NCI-H1930 (cell line): Measurements from ENCODE around the gene ECE1.
A peak's percentile ranks its signal among the peaks of the same experiment; 100 is the strongest.

Experiments
- DNase-seq, 2 experiments: peaks; one replicate each; lab custom pipeline; 2025; lab: John Stamatoyannopoulos, UW

ECE1 gene

DNA sequence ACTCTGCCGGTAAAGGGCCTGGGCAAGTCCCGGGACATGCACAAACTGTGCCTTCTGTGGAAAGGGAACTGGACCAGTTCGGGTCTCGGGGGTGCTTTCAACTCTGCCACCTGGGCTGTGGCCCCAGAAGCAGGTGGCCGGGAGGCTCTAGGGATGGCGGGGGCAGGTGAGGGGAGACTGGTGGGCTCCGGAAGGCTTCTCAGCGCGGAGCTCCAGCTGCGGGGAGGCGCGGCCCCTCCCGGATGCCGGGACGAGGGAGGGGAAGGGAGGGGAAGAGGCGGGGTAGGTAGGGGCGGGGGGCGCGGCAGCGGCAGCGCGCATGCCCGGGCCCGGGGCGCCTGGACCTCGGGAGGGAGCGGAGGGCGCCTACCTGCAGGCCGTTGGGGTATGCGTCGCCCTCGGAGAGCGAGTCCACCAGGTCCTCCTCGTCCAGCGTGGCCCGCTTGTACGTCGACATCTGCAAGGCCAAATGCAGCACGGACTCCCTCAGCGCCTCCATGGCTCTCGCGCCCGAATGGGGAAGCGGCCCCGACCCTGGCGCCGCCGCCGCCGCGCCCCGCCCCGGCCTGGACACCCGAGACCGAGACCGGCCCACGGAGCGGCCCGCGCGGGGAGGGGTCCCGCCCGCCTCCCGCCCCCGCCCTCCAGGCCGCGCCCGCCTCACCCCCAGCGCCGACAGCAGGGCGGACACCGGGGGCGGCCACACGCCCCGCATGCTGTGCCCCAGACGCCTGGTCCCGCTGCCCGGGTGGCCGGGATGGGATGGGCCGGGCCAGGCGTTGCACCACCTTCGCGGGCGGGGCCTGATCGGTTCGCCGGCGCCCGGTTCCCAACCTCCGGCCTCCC is at the start of gene ECE1:
ECE1 (minus strand) TSS at position 764 of the 846 bp plus-strand sequence; CDS start at position 715, 49 bp downstream.
- DNase-seq: peak; percentile 65 to 77

DNA sequence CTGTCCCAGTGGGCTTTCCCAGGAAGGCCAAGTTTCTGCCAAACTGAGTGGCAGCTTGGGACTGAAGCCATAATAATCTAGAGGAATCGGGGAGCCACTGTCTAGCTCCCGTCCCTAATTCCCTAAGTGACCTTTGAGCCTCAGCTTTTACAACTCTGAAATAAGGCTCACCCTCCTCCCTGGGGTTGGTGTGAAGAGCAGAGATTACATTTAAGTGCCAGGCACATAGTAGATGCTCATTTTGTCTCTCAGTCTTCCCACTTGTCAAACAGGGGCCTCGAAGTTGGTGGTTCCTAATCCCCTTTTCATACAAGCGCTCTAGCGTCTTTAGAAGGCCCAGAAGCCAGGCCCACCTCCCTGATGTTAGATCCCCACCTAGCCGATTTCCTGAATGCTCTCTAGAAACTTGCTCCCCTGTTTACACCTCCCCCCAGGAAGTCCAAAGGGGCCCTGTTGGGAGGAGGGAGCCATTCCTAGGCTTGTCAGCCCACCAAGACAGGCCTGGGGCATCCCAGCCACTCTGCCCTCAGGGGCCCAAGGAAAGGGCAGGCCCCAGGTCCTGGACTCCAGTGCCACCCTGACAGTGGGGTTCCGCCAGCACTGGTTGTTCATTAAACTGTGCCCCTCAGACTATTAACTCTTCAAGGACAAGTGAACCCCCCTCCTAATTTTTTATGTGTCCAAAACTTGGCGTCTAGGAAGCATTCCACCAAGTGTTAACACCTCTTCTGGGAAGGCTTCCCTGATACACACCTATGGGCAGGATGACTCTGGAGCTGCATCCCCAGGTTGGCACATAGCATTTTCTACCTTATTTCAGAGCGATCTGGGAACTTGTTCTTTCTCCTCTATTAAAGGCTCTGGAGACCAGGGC is 49.3 kb upstream of the ECE1 start:
- no peak for DNase-seq

DNA sequence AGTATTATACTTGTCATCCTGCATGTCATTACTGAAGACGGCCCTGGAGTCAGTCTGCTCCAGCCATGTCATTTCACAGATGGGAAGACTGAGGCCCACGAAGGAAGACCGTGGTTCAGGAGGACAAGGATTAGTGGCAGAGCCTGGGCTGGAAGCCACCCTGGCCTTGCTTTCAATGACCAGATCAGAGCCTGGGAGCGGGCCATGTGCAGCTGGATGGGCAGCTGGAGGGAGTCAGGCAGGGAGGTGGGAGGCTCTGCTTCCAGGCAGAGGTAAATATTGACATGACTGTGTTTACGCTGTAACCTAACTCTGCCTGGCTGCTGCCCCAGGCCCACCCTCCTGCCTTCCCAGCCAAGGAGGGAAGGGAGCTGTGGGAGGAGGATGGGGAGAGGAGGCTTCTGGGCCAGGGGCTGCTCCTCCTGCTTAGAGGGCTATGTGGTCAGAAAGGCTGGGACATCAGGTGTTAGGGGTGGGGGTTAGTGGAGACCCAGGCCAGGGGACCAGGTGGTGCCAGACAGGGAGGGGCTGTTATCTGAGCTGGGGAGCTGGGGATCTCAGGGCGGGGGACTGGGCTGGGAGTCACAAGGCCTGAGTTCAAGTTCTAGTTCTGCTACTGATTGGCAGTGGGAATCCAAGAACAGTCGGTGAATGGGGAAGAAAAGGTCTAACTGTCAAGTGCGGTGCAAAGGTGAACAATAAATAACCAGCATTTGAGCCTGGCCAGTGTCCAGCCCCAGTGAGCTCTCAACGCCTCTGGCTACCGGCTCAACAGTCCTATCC is 48.5 kb upstream of the ECE1 start:
- peak; percentile 60 to 69 for DNase-seq

DNA sequence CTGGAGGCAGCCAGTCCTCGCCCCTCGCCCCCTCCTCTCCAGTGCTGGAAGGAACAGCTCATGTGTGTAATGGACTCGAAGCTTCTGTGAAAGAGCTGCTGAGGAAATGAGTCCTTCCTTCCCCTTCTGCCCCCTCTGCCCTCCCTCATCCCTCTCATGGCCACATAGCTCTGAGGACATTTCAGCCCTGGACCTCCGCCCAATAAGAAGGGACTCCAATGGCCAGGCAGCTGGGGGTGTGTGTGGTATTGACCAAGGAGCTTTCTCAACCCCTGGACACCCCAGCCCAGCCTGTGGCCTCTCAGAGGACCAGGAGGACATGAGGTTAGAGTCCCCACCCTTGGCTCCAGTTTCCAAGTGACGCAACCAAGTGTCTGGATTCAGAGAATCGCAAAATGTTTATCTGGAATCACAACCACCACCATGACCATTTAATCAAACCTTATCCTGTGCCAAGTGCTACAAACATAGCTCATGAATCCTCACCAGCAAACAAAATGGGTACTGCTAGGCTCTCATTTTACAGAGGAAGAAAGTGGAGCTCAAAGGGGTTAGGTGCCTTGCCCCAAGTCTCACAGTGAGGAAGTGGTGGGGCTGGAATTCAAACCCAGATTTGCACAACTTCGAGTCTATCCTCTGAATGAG is 47.8 kb upstream of the ECE1 start:
- no peak for DNase-seq

DNA sequence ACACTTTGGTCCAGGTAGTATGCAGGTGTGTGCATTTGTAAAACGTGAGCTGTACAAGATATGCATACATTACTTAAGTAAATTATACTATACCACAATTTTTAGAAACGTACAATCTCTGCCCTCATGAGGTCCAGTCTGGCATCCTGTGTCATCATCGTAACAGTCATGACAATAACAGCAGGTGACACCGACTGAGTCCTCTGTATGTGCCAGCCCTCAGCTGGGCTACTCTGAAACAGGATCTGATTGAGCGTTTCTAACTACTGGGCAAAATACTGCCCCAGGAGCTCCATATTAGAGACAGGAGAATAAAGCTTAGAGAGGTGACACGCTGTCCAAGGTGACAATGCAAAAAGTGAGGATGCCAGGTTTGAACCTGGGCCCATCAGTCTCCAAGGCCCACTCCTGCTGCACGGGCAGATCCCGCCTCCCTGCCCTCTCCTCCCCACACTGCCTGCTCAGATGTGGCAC is 47.2 kb upstream of the ECE1 start:
- no peak for DNase-seq

DNA sequence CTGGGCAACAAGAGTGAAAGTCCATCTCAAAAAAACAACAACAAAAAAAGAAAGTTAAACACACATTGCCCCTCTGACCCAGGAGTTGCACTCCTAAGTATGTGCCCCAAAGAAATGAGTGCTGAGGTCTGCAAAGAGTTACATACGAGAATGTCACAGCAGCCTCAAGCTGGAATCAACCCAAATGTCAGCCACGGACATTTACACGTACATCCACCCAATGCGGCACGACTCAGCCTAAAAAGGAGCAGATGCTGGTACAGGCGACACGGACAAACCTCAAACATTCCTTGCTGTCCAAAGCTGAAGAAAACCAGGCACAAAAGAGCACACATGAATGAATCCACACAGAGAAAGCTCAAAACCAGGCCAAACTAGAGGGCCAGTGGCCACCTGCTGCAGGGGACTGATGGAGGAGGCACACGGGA is 46.8 kb upstream of the ECE1 start:
- no peak for DNase-seq

DNA sequence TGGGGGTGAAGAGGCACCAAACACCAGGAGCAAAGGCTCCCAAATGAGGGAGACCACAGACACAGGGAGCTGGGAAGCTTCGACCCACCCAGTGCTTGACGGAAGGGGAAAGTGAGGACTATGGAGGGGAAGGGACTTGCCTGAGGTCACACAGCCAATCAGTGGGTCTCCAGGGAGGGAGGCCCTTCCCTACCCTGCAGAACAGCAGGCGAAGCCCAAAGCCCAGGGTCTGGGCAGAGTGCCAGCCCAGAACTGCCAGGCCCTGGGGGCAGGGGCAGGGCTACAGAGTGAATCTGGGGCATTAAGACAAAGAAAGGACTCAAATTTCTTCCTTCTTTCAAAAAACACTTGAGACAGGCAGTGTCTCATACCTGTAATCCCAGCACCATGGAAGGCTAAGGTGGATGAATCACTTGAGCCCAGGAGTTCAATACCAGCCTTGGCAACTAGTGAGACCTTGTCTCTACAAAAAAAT is 45.5 kb upstream of the ECE1 start:
- DNase-seq: no peak

DNA sequence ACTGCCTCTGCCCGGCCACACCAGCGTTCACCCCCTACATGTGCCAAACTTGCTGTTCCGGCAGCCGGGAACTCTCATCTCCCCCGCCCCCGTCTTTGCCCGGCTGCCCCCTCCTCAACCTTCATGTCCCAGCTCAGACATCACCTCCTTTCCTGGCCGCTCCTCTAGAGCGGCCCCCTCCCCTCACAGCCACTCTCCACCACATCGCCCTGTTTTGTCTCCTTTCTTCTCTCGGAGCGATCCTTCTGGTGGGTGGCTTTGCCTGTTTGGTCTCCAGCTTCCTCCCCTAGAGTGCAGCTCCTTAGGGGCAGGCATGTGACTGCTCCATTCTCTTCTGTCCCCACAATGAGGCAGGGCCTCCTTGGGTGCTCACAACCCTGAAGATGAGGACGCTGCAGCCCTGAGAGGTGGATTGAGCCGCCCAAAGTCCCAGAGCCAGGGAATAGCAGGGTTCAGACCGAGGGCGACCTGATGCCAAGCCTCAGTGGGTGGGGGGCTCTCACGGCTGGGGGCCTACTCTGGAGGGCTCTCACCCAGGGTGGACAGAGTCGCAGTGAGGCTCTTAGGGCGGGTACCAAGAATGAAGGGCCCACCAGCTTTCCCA is 44.9 kb upstream of the ECE1 start:
- no peak for DNase-seq

DNA sequence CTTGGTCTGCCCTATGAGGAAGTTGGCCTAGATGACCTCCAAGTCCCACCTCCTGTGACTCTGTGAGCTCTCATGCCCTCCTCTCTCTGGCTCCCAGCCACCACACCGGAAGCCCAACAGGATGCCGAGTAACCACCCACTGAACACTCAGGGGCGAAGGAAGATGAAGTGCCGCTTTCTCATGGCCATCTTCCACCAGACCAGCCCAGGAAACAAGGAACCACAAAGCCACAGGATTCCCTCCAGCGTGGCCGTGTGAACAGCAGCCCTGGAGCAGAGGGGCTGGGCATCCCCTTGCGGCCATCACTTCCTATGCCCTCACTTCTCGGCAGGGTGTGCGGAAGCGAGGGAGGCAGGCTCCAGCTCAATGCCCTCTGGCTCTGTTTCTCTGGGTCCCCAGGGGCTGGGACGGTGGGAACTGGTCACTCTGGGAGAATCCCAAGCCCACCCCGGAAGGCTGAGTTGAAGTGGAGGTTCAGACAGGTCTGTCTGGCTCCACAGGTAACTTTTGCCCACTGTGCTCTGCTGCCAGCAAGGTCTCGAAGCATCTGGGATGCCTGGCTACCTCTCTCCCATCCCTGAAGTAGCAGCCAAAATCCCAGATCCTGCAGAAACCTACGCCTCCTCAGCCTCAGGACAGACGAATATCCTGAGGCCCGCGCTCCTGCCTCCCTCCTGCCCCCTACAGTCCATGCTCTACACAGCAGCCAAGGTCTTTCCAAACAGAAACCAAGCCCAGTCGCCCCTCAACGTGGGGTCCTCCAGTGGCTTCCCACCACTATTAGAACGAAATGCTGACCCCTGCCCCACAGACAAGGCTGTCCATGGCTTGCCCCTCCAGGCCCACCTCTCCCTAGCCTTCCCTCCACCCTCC is 44.2 kb upstream of the ECE1 start:
- DNase-seq: no peak

DNA sequence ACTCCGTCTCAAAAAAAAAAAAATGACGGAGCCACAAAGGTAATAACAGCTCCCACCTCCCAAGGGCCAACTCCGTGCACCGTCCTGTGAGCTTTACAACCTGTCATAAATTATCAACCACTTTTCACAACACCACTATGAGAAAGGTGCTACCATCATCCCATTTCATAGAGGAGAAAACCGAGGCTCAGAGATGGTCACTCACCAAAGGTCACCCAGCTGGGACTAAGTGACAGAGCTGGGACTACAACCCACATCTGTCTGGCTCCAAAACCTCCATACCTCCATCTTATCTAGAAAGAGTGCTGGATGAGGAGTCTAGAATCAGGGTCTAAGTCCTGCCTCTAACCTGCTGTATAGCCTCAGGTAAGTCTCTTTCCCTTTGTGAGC is 43.6 kb upstream of the ECE1 start:
- no peak for DNase-seq

DNA sequence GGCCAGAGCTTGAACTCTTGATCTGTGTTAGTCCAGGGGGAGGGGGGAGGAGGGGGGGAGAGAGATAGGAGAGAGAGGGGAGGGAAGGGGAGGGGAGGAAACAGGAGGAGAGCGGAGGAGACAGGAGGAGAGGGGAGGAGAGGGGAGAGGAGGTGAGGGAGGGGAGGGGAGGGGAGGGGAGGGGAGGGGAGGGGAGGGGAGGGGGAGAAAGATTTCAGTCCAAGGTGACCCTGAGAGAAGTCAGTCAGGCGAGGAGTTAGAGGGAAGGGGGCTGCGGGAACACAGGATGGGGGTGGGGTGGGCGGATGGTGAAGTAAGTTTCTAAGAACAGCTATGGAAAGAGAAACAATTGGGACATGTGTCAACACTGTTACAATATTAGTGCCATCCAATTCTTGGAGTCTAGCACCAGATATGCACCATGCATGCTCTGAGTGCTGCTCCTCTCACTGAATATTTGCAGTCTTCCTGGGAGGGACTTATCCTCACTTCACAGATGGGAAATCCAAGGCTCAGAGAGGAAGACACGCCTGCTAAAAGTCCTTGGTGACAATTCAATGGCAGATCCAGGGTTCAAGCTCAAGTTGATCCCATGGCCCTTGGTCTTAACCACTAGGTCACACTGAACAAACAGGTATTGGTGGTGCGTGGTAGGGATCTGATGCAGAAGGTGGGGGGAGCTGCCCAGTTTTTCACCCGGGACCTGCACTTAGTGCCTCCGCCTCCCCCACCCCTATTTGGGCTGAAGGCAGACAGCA is 42.5 kb upstream of the ECE1 start:
- no peak for DNase-seq

DNA sequence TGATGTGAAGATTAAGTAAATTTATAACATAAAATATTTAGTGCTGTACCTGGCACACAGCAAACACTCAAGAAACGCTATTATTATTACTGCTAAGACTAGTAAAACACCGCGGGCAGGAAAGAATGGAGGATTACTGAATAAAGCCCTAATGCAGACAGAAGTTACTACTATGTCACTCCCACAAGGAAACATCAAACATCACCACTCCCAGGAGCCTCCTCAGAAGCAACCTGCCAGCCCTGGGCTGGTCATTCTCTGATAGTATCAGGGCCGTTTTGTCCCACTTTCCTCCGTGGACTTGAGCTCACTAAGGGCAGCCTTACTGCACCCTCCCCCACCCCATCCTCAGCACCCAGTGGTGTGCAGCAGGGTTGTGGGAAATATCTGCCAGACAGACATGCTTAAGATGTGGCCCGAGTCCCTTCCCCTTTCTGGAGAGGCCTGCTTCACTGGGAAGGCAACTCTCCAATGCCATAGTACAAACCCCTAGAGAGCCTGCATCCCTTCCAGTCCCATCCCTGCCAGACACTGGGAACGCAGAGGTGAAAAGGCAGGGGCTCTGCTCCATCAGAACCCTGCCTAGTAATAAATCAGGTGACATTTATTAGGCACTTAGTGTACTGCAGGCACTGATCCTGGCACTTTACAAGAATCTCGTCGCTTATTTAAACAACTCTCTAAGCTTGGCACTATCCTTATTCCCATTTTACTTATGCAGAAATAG is 41.7 kb upstream of the ECE1 start:
- DNase-seq: no peak

DNA sequence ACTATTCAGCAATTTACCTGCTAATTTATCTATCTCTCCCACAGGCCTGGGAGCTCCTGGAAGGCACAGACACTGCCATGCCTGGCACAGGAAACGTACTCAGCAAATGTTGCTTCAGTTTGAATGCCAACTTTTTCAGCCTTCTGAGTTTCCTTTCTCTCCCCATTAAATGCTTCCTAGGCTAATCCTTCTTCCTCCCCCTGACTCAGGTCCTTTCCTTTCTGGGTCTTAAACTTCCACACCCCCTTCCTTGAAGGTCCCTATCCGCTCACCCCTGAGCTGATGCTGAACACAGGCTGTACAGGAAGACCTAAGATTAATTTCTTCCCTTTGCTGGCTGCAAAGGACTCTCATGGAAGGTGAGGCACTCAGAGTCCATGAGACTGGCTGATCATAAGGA is 40.3 kb upstream of the ECE1 start:
- DNase-seq: no peak

DNA sequence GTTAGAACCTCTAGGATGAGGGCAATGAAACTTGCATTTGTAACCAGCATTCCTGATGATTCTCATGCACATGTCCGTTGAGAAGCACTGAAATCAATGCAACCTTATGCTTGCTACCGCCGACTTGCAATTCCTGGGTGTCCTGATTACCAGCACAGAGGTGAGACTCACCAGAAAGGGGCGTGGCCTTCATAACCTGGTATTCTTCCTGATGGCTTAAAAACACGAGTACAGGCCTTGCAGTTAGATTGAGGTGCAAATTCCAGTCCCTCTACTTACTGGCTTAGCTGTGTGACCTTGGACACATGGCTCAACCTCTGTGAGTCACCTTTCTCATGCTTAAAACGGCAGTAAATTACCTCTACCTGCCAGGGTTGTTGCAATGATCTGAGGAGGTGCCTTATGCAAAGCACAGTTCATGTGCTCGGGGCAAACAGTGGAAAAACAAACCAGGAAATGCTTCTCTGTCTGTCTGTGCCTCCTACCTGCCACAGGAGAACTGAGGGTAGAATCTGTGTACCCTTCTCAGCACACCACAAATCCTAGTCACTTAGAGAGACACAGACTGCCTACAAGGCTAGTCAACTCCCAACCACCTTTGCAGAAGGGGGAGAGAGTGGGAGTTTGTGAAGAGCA is 39.1 kb upstream of the ECE1 start:
- DNase-seq: no peak

DNA sequence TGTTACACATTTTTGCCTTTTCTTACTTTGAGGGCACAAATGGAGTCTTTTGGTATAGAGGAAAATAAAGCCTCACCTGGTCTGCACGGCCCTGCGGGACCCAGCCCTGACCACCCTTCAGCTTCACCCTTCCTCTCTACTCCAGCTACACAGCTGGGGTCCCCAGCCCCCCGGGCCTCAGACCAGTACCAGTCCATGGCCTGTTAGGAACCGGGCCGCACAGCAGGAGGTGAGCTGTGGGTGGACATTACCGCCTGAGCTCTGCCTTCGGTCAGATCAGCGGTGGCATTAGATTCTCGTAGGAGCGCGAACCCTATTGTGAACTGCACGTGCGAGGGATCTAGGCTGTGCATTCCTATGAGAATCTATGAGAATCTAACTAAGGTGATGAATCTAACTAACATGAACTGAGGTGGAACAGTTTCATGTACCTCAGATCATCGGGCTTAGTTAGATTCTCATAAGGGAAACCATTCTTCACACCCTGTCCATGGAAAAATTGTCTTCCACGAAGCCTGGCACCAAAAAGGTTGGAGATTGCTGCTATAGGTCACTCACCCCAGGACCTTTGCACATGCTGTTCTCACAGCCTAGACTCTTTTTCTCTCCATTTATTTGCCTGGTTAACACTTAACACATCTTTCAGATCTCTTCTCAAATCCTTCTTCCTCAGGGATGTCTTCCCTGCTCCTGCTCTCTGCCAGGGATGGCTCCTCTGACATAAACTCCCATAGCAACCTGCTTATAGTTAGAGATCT is 37.5 kb upstream of the ECE1 start:
- no peak for DNase-seq

DNA sequence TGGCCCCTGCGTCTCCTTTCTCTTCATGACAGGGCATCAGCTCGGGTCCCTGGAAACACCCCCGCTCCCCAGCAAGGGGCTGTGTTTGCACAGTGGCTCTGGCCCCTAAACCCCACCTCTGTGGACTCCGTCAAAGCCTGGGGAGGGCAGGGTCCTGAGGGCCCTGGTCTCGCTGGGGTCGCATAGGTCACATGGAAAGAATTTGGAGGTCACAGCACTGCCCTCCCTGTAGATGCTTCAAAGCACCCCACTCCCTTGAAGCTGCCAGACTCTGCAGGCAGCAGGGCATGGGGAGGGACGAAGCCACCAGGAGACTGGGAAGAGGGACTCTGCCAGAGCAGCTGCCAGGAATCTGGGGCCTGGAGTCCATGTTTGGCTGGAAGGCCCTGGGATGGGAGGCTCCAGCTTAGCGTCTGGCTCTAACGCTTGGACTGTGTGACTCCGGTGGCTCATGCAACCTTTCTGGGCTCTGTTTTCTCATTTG is 36.6 kb upstream of the ECE1 start:
- DNase-seq: no peak

DNA sequence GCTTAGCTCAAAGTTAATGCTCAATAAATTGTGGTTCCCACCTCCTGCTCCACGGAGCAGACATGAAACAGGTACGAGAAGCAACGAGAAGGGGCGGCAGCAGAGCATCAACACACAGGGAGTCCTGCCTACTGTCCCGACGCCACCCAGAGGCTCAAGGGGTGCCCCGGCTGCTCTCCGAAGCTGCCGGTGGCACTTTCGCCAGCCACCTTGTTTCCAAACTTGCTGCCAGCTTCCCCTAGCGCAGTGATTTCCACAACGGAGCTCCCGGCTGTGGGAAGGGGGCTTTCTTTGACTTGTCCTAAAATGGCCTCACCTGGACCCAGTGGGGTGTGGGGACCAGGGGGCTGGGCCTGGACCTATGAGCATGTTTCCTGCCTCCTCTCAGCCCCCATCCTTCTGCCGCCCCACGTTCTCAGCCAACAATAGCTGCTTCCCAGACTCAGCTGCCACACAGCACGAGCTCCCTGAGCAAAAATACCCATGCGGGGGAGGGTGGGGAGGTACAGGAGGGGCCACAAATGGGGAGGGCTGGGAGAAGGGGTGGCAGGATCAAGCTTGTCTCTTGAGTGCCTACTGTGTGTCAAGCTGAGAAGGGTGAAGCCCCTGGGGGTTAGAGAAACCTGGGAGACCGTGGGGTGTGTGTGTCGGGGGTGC is 35.6 kb upstream of the ECE1 start:
- no peak for DNase-seq
